HEK293 (cell line): Measurements from ENCODE around the gene TBX4.

ENCODE experiments used
- CTCF ChIA-PET: fragments of 350-600 bp; formaldehyde crosslinking; extraction: SDS; loops from one replicate; lab custom pipeline; 2021; ENCODE audit warnings: antibody characterized with exemption; lab: Yijun Ruan, JAX
- POLR2A ChIA-PET: fragments of 300-600 bp; formaldehyde crosslinking; extraction: SDS; loops from one replicate; lab custom pipeline; 2020; ENCODE audit warnings: antibody characterized with exemption, inconsistent platforms; lab: Yijun Ruan, JAX
- H3K27ac ChIP-seq: fragments of 200-500 bp; sonication (Bioruptor generic); 2 replicates; pipeline ENCODE4 v1.5.1; 2014; ENCODE audit warnings: low read depth, low read length, control low read depth, inconsistent platforms; ENCODE audit errors: extremely low read depth
- H3K36me3 ChIP-seq, 2 experiments: fragments of 200-500 bp in 1 of 2; sonication (Bioruptor generic) in 1 of 2; 1 replicate in 1 of 2; 2 replicates in 1 of 2; pipeline ENCODE4 v1.5.1; 2014 to 2017; ENCODE audit warnings: inconsistent platforms in 2 of 2, low read length in 2 of 2; ENCODE audit not compliant: control insufficient read depth in 2 of 2, insufficient read depth in 1 of 2
- H3K4me1 ChIP-seq: fragments of 200-500 bp; sonication (Bioruptor generic); 2 replicates; pipeline ENCODE4 v1.5.1; 2014; ENCODE audit warnings: mild to moderate bottlenecking, low read length, inconsistent platforms; ENCODE audit not compliant: control insufficient read depth, insufficient read depth
- H3K4me3 ChIP-seq: 2 replicates; pipeline ENCODE4 v1.5.1; 2011; ENCODE audit warnings: low read depth, mild to moderate bottlenecking, control low read depth, low read length, moderate library complexity
- H3K9me3 ChIP-seq: fragments of 200-500 bp; sonication (Bioruptor generic); 2 replicates; pipeline ENCODE4 v1.5.1; 2014; ENCODE audit warnings: low read depth, low read length, inconsistent platforms; ENCODE audit not compliant: control insufficient read depth, insufficient read depth
- BCL11B ChIP-seq: fragments of 450-650 bp; formaldehyde crosslinking; IDR thresholded peaks from 2 replicates; pipeline ENCODE4 v1.5.1; 2016; ENCODE audit warnings: low read depth, missing biosample characterization, missing genetic modification characterization
- GLIS1 ChIP-seq: fragments of 450-650 bp; formaldehyde crosslinking; IDR thresholded peaks from 2 replicates; pipeline ENCODE4 v1.5.1; 2016; ENCODE audit warnings: missing biosample characterization, missing genetic modification characterization
- HOXD13 ChIP-seq: sonication (generic); formaldehyde crosslinking; IDR thresholded peaks from 2 replicates; pipeline ENCODE4 v1.8.0; 2022; ENCODE audit warnings: missing genetic modification reagents, borderline replicate concordance
- KLF16 ChIP-seq: fragments of 450-650 bp; formaldehyde crosslinking; IDR thresholded peaks from 2 replicates; pipeline ENCODE4 v1.5.1; 2017; ENCODE audit warnings: missing biosample characterization, missing genetic modification characterization
- SALL2 ChIP-seq: fragments of 450-650 bp; formaldehyde crosslinking; IDR thresholded peaks from 2 replicates; pipeline ENCODE4 v1.5.0; 2017; ENCODE audit warnings: missing biosample characterization, mild to moderate bottlenecking, missing genetic modification characterization, borderline replicate concordance
- SETDB1 ChIP-seq: IDR thresholded peaks from one replicate; pipeline ENCODE4 v1.6.1; 2017; ENCODE audit warnings: mild to moderate bottlenecking, low read length, moderate library complexity, mixed read lengths; ENCODE audit not compliant: insufficient read length
- ZBTB49 ChIP-seq: fragments of 450-650 bp; formaldehyde crosslinking; IDR thresholded peaks from 2 replicates; pipeline ENCODE4 v1.5.1; 2016; ENCODE audit warnings: missing biosample characterization, missing genetic modification characterization, low read depth
- ZNF10 ChIP-seq: fragments of 450-650 bp; formaldehyde crosslinking; IDR thresholded peaks from 2 replicates; pipeline ENCODE4 v1.5.1; 2017; ENCODE audit warnings: missing biosample characterization, missing genetic modification characterization
- ZNF121 ChIP-seq: fragments of 450-650 bp; formaldehyde crosslinking; IDR thresholded peaks from 2 replicates; pipeline ENCODE4 v1.5.1; 2016; ENCODE audit warnings: missing biosample characterization, missing genetic modification characterization
- ZNF133 ChIP-seq: fragments of 450-650 bp; formaldehyde crosslinking; IDR thresholded peaks from 2 replicates; pipeline ENCODE4 v1.5.1; 2016; ENCODE audit warnings: missing biosample characterization, missing genetic modification characterization
- ZNF138 ChIP-seq: fragments of 450-650 bp; formaldehyde crosslinking; IDR thresholded peaks from 2 replicates; pipeline ENCODE4 v1.5.1; 2016; ENCODE audit warnings: missing biosample characterization, missing genetic modification characterization, borderline replicate concordance
- ZNF280D ChIP-seq: fragments of 450-650 bp; formaldehyde crosslinking; IDR thresholded peaks from 2 replicates; pipeline ENCODE4 v1.5.1; 2016; ENCODE audit warnings: missing biosample characterization, missing genetic modification characterization
- ZNF292 ChIP-seq: fragments of 450-650 bp; formaldehyde crosslinking; IDR thresholded peaks from 2 replicates; pipeline ENCODE4 v1.5.1; 2016; ENCODE audit warnings: low read depth, missing biosample characterization, missing genetic modification characterization, borderline replicate concordance
- ZNF302 ChIP-seq: fragments of 450-650 bp; formaldehyde crosslinking; IDR thresholded peaks from 2 replicates; pipeline ENCODE4 v1.5.1; 2016; ENCODE audit warnings: missing biosample characterization, missing genetic modification characterization, low read depth
- ZNF362 ChIP-seq: fragments of 450-650 bp; formaldehyde crosslinking; IDR thresholded peaks from 2 replicates; pipeline ENCODE4 v1.5.1; 2016; ENCODE audit warnings: missing biosample characterization, missing genetic modification characterization
- ZNF391 ChIP-seq: fragments of 450-650 bp; formaldehyde crosslinking; IDR thresholded peaks from 2 replicates; pipeline ENCODE4 v1.5.1; 2016; ENCODE audit warnings: low read depth, missing biosample characterization, missing genetic modification characterization, borderline replicate concordance
- ZNF571 ChIP-seq: fragments of 450-650 bp; formaldehyde crosslinking; IDR thresholded peaks from 2 replicates; pipeline ENCODE4 v1.5.0; 2017; ENCODE audit warnings: missing biosample characterization, missing genetic modification characterization
- ZNF596 ChIP-seq: fragments of 450-650 bp; IDR thresholded peaks from 2 replicates; pipeline ENCODE4 v1.5.0; 2018; ENCODE audit warnings: missing biosample characterization, mild to moderate bottlenecking, missing genetic modification characterization, moderate library complexity
- ZNF610 ChIP-seq: fragments of 450-650 bp; formaldehyde crosslinking; IDR thresholded peaks from 2 replicates; pipeline ENCODE4 v1.5.1; 2016; ENCODE audit warnings: missing biosample characterization, missing genetic modification characterization, borderline replicate concordance
- ZNF654 ChIP-seq: fragments of 450-650 bp; formaldehyde crosslinking; IDR thresholded peaks from 2 replicates; pipeline ENCODE4 v1.5.1; 2016; ENCODE audit warnings: low read depth, missing biosample characterization, missing genetic modification characterization
- ZNF704 ChIP-seq: fragments of 450-650 bp; formaldehyde crosslinking; IDR thresholded peaks from 2 replicates; pipeline ENCODE4 v1.5.1; 2016; ENCODE audit warnings: missing biosample characterization, missing genetic modification characterization
- ZNF76 ChIP-seq: fragments of 450-650 bp; formaldehyde crosslinking; IDR thresholded peaks from 2 replicates; pipeline ENCODE4; 2016; ENCODE audit warnings: low read depth, missing biosample characterization, missing genetic modification characterization, borderline replicate concordance
- ZXDB ChIP-seq: fragments of 450-650 bp; formaldehyde crosslinking; IDR thresholded peaks from 2 replicates; pipeline ENCODE4 v1.5.1; 2016; ENCODE audit warnings: missing biosample characterization, missing genetic modification characterization
- TF ChIP-seq, protein P1 (sequence below): fragments of 450-650 bp; formaldehyde crosslinking; IDR thresholded peaks from 2 replicates; pipeline ENCODE4 v1.5.1; 2016; ENCODE audit warnings: missing biosample characterization, missing genetic modification characterization
- TF ChIP-seq, protein P2 (sequence below): fragments of 450-650 bp; formaldehyde crosslinking; IDR thresholded peaks from 2 replicates; pipeline ENCODE4 v1.5.1; 2016; ENCODE audit warnings: missing biosample characterization, missing genetic modification characterization

TBX4 gene

GRCh38 chr17:61499632-61500031 lies 47.4 kb downstream of the TBX4 start (continued):
- TF ChIP-seq, protein P1, sequence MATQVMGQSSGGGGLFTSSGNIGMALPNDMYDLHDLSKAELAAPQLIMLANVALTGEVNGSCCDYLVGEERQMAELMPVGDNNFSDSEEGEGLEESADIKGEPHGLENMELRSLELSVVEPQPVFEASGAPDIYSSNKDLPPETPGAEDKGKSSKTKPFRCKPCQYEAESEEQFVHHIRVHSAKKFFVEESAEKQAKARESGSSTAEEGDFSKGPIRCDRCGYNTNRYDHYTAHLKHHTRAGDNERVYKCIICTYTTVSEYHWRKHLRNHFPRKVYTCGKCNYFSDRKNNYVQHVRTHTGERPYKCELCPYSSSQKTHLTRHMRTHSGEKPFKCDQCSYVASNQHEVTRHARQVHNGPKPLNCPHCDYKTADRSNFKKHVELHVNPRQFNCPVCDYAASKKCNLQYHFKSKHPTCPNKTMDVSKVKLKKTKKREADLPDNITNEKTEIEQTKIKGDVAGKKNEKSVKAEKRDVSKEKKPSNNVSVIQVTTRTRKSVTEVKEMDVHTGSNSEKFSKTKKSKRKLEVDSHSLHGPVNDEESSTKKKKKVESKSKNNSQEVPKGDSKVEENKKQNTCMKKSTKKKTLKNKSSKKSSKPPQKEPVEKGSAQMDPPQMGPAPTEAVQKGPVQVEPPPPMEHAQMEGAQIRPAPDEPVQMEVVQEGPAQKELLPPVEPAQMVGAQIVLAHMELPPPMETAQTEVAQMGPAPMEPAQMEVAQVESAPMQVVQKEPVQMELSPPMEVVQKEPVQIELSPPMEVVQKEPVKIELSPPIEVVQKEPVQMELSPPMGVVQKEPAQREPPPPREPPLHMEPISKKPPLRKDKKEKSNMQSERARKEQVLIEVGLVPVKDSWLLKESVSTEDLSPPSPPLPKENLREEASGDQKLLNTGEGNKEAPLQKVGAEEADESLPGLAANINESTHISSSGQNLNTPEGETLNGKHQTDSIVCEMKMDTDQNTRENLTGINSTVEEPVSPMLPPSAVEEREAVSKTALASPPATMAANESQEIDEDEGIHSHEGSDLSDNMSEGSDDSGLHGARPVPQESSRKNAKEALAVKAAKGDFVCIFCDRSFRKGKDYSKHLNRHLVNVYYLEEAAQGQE (tag by site-specific recombination): no peak
- TF ChIP-seq ZNF704 (tag by site-specific recombination) (no peak), ZNF654 (no peak), ZNF138 (tag by site-specific recombination) (no peak), ZNF610 (no peak), ZNF292 (no peak), ZNF391 (tag by site-specific recombination) (no peak), ZNF76 (tag by site-specific recombination) (no peak)
- TF ChIP-seq, all 188 proteins: peak for 0

GRCh38 chr17:61500287-61500686 lies 48.1 kb downstream of the TBX4 start:
- POLR2A ChIA-PET: no interaction called here

GRCh38 chr17:61502292-61502691 lies 50.1 kb downstream of the TBX4 start:
- Histone ChIP-seq H3K4me3 (no peak overlapping the region), H3K9me3 (no peaks in the 10 kb centered on the region), H3K27ac (no peak overlapping the region), H3K4me1 (peaks cover 7% of the 10 kb centered on the region; the same call in 1 of the 2 replicates), H3K36me3 (no peaks in the 10 kb centered on the region)
- ChIA-PET POLR2A (no interaction called here), CTCF (no interaction called here)
- TF ChIP-seq ZBTB49 (no peak), ZNF362 (no peak), SALL2 (tag by site-specific recombination) (no peak), GLIS1 (tag by site-specific recombination) (no peak), HOXD13 (CRISPR knock-in tag) (no peak), ZNF596 (tag by site-specific recombination) (no peak), ZNF280D (tag by site-specific recombination) (no peak), BCL11B (no peak), ZNF302 (tag by site-specific recombination) (no peak), ZXDB (tag by site-specific recombination) (no peak)
- TF ChIP-seq, protein P2, sequence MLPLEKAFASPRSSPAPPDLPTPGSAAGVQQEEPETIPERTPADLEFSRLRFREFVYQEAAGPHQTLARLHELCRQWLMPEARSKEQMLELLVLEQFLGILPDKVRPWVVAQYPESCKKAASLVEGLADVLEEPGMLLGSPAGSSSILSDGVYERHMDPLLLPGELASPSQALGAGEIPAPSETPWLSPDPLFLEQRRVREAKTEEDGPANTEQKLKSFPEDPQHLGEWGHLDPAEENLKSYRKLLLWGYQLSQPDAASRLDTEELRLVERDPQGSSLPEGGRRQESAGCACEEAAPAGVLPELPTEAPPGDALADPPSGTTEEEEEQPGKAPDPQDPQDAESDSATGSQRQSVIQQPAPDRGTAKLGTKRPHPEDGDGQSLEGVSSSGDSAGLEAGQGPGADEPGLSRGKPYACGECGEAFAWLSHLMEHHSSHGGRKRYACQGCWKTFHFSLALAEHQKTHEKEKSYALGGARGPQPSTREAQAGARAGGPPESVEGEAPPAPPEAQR (tag by site-specific recombination): no peak

More at GRCh38 chr17:61500287-61500686, 48.1 kb downstream of the TBX4 start:
- no peak overlapping the region for H3K27ac ChIP-seq
- peaks cover 7% of the 10 kb centered on the region; the same call in 1 of the 2 replicates for H3K4me1 ChIP-seq
- H3K36me3 ChIP-seq: no peaks in the 10 kb centered on the region
- H3K9me3 ChIP-seq: no peaks in the 10 kb centered on the region
- CTCF ChIA-PET: no interaction called here
- H3K4me3 ChIP-seq: no peak overlapping the region
- peak; percentile 48 for TF ChIP-seq SETDB1
- TF ChIP-seq ZNF10 (tag by site-specific recombination): no peak
- TF ChIP-seq ZNF133 (tag by site-specific recombination): no peak
- no peak for TF ChIP-seq ZNF571 (tag by site-specific recombination)
- no peak for TF ChIP-seq ZNF121
- TF ChIP-seq KLF16: no peak
